IPS-18c (cell line): ENCODE results near the gene NAGLU.

Experiments used
- H3K4me3 ChIP-seq: 2 replicates; pipeline ENCODE4 v1.7.0; 2013; ENCODE audit warnings: low read depth, mild to moderate bottlenecking, low read length, moderate library complexity; ENCODE audit not compliant: insufficient read depth
- H3K9me3 ChIP-seq: one replicate; pipeline ENCODE4 v1.6.1; 2013; ENCODE audit warnings: mild to moderate bottlenecking, low read length, moderate library complexity; ENCODE audit not compliant: control insufficient read depth, insufficient read depth

NAGLU gene

GRCh38 chr17:42568341-42569111 is 32.5 kb downstream of the NAGLU start:
- no peaks in the 10 kb centered on the region for H3K9me3 ChIP-seq
- no peak overlapping the region for H3K4me3 ChIP-seq

GRCh38 chr17:42571435-42572225 is 35.6 kb downstream of the NAGLU start:
- H3K9me3 ChIP-seq: no peaks in the 10 kb centered on the region
- H3K4me3 ChIP-seq: no peak overlapping the region

GRCh38 chr17:42573095-42573494 is 37.1 kb downstream of the NAGLU start:
- no peaks in the 10 kb centered on the region for H3K9me3 ChIP-seq
- H3K4me3 ChIP-seq: no peak overlapping the region

DNA sequence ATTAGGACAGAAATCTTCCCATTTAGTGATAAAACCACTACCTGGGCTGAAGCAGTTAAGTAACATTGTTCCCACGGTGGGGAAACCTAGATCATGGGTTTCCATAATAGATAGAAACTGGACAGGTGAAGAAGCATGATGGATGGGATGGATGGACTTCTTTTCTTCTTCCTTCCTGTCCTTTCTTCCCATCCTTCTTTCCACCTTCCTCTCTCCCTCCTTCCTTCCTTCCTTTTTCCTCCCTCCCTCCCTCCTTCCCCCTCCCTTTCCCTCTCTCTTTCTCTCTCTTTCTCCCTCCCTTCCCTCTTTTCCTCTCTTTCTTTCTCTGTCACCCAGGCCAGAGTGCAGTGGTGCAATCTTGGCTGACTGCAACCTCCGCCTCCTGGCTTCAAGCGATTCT is 38.4 kb downstream of the NAGLU start:
- Histone ChIP-seq H3K9me3 (no peaks in the 10 kb centered on the region), H3K4me3 (no peak overlapping the region)

DNA sequence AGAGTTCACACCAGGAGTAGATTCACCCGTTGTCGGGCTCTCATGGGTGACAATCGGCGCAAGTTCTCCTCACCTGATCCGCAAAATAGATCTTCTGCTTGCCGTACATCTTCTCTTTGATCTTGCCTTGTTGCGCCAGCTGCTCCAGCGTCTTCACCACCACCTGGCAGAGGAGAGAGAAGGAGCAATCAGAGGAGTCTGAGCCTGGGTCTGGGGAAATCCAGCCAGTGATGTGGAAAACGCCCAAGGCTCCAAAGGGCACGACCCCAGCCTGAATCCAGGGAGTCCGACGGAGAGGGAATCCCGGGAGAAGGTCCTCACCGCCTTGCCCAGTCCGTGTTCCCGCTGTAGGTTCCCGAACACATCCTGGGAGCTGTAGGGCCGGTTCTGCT is 41.1 kb downstream of the NAGLU start:
- peak overlapping the region; percentile 98 for H3K4me3 ChIP-seq
- H3K9me3 ChIP-seq: no peaks in the 10 kb centered on the region

- Histone ChIP-seq H3K4me3 (peak within 1 kb of the TSS; percentile 98), H3K9me3 (no peaks in the 10 kb centered on the region)
Observed at GRCh38 chr17:42577532-42578281, 41.7 kb downstream of the NAGLU start, which contains the start of gene PSMC3IP. Gene PSMC3IP, minus strand, starts transcription at chr17:42577729. Its CDS starts 43 bp downstream, at chr17:42577686.

DNA sequence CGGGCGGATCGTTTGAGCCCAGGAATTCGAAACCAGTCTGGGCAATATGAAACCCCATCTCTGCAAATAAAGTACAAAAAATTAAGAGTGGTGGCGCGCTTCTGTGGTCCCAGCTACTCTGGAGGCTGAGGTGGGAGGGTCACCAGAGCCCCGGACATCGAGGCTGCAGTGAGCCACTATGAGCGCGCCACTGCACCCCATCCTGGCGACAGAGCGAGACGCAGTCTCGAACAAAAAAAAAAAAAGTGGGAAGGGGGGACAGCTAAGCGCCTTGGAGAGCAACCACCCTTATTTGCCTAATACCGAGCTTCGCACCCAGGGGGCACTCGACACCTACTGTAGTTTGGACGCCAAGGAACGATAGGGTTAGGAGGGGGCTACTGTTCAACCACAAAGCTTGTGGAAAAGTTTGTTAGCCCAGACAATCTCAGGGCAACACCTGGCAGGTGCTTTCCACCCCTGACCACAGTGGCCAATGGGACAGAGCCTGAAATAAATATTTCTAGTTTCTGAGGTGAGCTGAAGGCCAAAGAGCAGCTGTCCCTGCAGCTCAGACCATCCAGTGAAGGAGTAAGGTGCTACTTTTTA is 42.3 kb downstream of the NAGLU start:
- Histone ChIP-seq H3K4me3 (peak overlapping the region; percentile 98), H3K9me3 (no peaks in the 10 kb centered on the region)

DNA sequence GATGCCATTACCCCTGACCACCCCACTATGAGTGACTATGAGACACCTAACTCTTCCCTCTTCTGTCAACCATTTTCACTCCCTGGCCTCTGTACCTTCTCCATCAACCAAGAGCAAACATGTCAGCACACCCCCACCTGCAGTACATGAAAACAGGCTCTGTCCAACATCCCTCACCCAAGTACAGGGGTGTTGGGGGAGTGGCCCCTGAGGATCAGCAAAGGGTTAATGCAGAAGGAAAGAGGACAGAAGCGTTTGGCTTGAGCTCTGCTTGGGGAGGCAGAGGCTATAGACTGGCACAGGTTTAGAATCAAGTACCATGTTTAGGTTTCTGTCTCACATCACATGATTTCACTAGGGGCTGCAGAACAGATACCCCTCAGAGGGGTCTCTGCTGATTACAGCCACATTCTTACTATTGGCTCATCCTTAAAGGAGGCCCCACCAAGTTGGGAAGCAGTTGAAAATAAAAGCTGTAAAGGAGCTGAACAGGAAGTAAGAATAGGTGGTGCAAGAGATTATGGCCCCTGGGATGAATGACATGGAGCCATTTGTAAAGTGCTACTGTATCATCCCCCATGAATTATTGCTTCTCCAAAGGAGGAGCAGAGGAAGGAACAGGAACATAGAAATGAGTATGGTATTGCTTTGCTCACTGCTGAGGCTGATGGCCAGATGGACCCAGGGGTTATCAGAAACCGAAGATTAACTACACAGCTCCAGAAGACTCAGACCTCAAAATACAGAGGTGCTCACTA is 43.9 kb downstream of the NAGLU start:
- no peak overlapping the region for H3K4me3 ChIP-seq
- H3K9me3 ChIP-seq: no peaks in the 10 kb centered on the region

DNA sequence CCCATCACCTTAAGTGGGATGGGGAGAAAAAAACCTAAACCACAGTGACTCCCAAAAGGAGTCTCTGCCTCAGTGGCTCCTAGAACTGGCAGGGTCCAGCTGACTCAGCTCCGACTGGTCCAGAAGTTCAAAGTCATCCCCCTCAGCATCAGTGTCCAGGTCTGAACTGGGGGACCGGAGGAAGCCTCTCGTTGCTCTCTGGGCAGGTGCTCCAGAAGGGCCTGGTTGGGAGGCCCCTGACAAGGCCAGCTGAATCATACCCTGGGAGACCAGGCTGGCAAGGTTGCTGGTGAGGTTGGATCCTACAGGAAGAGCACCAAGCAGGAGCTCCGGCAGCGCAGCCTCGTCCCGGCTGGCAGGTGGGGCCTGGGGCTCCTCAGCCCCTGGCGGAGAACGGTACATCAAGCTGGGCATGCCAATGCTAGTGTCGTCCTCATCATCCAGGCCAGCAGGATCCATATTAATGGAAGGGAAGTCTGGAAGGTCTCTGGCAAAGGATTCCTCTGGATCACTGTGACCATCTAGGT is 45.8 kb downstream of the NAGLU start:
- Histone ChIP-seq H3K9me3 (no peaks in the 10 kb centered on the region), H3K4me3 (no peak overlapping the region)

DNA sequence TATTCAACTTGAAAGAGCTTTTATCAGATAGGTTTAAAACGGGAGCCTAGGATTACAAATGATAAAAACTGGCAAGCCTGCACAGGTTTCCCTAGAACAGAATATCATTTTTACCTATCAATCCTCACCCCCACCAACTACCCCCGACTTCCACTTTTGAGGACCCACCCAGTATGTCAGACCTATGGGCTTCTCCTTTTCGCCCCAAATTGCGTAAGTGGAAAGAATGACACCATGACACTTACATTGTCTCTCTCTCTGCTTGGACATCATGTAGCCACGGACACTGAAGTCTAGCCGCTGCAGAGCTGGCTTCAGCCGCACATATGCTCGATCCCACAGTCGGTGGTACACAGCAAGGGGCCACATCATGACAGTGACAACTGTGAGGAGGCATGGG is 48.8 kb downstream of the NAGLU start:
- Histone ChIP-seq H3K4me3 (no peak overlapping the region), H3K9me3 (no peaks in the 10 kb centered on the region)

GRCh38 chr17:42585353-42585752 is 49.3 kb downstream of the NAGLU start:
- no peaks in the 10 kb centered on the region for H3K9me3 ChIP-seq
- H3K4me3 ChIP-seq: no peak overlapping the region

DNA sequence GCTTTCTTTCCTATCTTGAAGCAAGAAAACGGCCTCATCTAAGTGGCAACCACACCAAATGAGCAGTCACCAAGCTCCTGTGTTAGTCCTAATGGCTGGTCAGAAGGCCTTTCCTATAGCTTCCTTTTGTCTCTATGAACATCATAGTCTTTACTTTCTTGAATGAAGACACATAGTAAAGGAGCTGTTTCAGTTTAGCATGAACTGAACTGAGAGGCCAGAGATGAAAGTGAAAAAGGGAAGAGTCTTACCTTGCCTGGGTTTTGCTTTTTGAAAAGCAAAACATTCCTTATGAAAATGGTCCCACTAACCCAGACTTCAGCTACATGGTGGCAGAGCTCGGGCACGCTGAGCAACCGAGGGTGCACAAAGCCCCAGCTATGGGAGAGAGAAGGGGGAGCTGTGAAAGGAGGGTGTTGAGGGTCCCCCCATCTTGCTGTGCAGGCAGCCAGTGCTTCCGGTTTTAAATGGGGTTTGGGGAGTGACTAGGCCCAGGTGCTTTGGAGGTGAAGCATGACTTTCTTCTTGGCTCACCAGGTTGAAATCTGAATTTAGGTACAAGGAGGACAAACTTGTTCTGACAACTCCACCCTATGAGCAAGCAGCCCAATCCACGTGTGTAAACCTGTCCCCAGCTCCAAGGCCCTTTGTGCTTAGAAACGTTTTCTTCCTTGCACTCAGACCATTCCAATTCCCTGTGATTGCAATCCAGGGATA is 50.6 kb downstream of the NAGLU start:
- Histone ChIP-seq H3K9me3 (no peaks in the 10 kb centered on the region), H3K4me3 (no peak overlapping the region)

DNA sequence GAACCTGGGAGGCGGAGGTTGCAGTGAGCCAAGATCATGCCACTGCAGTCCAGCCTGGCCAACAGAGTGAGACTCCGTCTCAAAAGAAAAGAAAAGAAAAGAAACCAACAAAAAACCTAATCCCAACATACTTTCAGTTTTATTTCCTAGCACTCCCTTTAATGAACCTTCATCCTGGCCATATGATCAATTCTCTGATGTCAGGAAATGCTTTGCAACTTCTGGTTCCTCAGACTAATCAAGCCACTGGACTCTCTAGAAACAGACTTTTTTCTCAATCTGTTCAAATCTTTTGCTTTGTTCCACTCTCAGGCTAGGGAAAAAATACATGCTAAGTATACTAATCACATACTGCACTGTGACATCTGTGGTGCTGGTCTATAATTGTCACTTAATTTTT is 54.8 kb downstream of the NAGLU start:
- H3K4me3 ChIP-seq: no peak overlapping the region
- no peaks in the 10 kb centered on the region for H3K9me3 ChIP-seq

DNA sequence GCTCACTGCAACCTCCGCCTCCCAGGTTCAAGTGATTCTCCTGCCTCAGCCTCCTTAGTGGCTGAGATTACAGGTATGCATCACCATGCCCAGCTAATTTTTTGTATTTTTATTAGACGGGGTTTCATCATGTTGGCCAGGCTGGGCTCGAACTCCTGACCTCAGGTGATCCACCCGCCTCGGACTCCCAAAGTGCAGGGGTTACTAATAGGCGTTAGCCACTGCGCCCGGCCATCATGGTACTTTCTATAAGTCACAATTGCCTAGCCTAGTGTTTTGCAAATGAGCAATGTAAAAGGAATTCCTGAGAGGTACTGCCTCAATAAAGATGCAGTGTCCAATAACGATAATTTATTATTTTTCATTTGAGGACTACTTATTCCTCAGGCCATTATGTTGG is 55.4 kb downstream of the NAGLU start:
- no peaks in the 10 kb centered on the region for H3K9me3 ChIP-seq
- H3K4me3 ChIP-seq: no peak overlapping the region
